ENCODE measurements around the gene NDUFC1. TPM values are rescaled to one million over a fixed set of nuclear protein-coding genes. Genes with fewer than 3 reads are reported as not detected.

Gene NDUFC1
- total and polyA plus RNA-seq, 8 donors = 47.9 to 62.8 (median 58.3) TPM

GRCh38 chr4:139241784-139242151 is 60.5 kb downstream of the NDUFC1 start:
- Histone ChIP-seq H3K4me3 (no peak overlapping the region), H3K27ac (no peak overlapping the region), H3K36me3 (no peaks in the 10 kb centered on the region), H3K4me1 (peaks cover 0 to 7% of the 10 kb centered on the region in 2 donors), H3K9me3 (peaks cover 0 to 2% of the 10 kb centered on the region in 2 donors), H3K27me3 (no peaks in the 10 kb centered on the region)
- ATAC-seq (no peak), DNase-seq (no peak)
- no peak for TF ChIP-seq CTCF (IDR thresholded peaks at IDR 0.05)
- intact Hi-C loops (cut with DNase I) = no loop called here

- Histone ChIP-seq H3K27ac (no peak overlapping the region), H3K4me1 (peaks cover 0 to 7% of the 10 kb centered on the region in 2 donors), H3K9me3 (peaks cover 0 to 2% of the 10 kb centered on the region in 2 donors), H3K36me3 (no peaks in the 10 kb centered on the region), H3K4me3 (no peak overlapping the region), H3K27me3 (no peaks in the 10 kb centered on the region)
- TF ChIP-seq CTCF (IDR thresholded peaks at IDR 0.05) = no peak
- intact Hi-C loops (cut with DNase I) = no loop called here
- no peak for ATAC-seq
- DNase-seq = no peak
Measured at GRCh38 chr4:139241086-139241783, 61.0 kb downstream of the NDUFC1 start.

Other genes starting within 250 kb of the NDUFC1 start
- gene ELF2, start 125.3 kb downstream of the NDUFC1 start, total RNA-seq = 10 to 100 TPM; 37.3 to 42.6 TPM
- 10 to 100 TPM; 67.9 to 82.6 (median 72.9) TPM for gene ELF2, start 125.3 kb downstream of the NDUFC1 start, polyA plus RNA-seq (ENCODE audit: insufficient read length in 6 of 6)
- gene MGARP, start 22.3 kb downstream of the NDUFC1 start, total RNA-seq = under 1 TPM in 1 of 2 donors, not detected in 1; 0.21 TPM
- under 1 TPM; 0.32 to 0.55 (median 0.43) TPM for gene MGARP, start 22.3 kb downstream of the NDUFC1 start, polyA plus RNA-seq (ENCODE audit: insufficient read length in 6 of 6)
- gene NAA15, start 972 bp downstream of the NDUFC1 start, total RNA-seq = 10 to 100 TPM; 35.5 to 49.6 TPM
- gene NAA15, start 972 bp downstream of the NDUFC1 start, polyA plus RNA-seq (ENCODE audit: insufficient read length in 6 of 6) = 10 to 100 TPM; 30.0 to 35.0 (median 32.3) TPM
- 1 to 10 TPM; 8.4 to 9.5 TPM for gene RAB33B, start 151.6 kb upstream of the NDUFC1 start, total RNA-seq
- gene RAB33B, start 151.6 kb upstream of the NDUFC1 start, polyA plus RNA-seq (ENCODE audit: insufficient read length in 6 of 6) = 10 to 100 TPM; 10.6 to 13.3 (median 11.2) TPM

Measured in left lung (tissue), 10 donors.